GM12878 (cell line): ENCODE data around the gene PPEF1. TPM values are rescaled to one million over a fixed set of nuclear protein-coding genes. Genes with fewer than 3 reads are reported as not detected.

Experiments used
- ATAC-seq: fragments of 200-7000 bp; cut with Tn5 transposase; 3 replicates; pipeline ENCODE4 v1.9.1; 2020; ENCODE audit warnings: mild to moderate bottlenecking, moderate library complexity
- BruUV-seq: library from RNA; stranded (reverse); fragments of 400-500 nt; replicated peaks from 2 replicates; lab custom pipeline; 2021; lab: Mats Ljungman, UMichigan
- CTCF ChIA-PET: fragments of 300-600 bp; sonication (Branson Sonifier 250); formaldehyde crosslinking; extraction: SDS; loops from one replicate; lab custom pipeline; 2021; ENCODE audit warnings: inconsistent platforms; lab: Yijun Ruan, JAX
- POLR2A ChIA-PET: fragments of 350-600 bp; formaldehyde crosslinking; extraction: SDS; loops from one replicate; lab custom pipeline; 2021; ENCODE audit warnings: inconsistent platforms; lab: Charles Lee
- RAD21 ChIA-PET: fragments of 300-600 bp; sonication (Branson Sonifier 250); formaldehyde crosslinking; loops from one replicate; lab custom pipeline; 2023; ENCODE audit warnings: antibody characterized with exemption; ENCODE audit not compliant: unreplicated experiment; lab: Charles Lee
- SMC1A ChIA-PET: fragments of 300-600 bp; sonication (Branson Sonifier 250); formaldehyde crosslinking; loops from one replicate; lab custom pipeline; 2023; ENCODE audit not compliant: unreplicated experiment, uncharacterized antibody; lab: Charles Lee
- DNase-seq: peaks from one replicate; pipeline ENCODE4 v3.0.0-alpha.2; 2011; ENCODE audit warnings: low read depth, low spot score
- FAIRE-seq: peaks from 3 replicates; lab custom pipeline; 2011; peaks lifted over from hg19 to GRCh38; lab: Jason Lieb, UNC
- H2AFZ ChIP-seq: 2 replicates; pipeline ENCODE4 v1.6.0; 2011; ENCODE audit warnings: low read depth, low read length, control low read depth; ENCODE audit not compliant: control insufficient read depth
- H3K27ac ChIP-seq: 2 replicates; pipeline ENCODE4 v1.5.1; 2011; ENCODE audit warnings: control low read depth; ENCODE audit not compliant: control insufficient read depth, insufficient read depth
- H3K27me3 ChIP-seq, 2 experiments: replicated peaks in 1 of 2; 2 replicates each; pipeline versions ENCODE4 v1.6.0 to v1.6.1; 2011; ENCODE audit warnings: low read length in 1 of 2; ENCODE audit not compliant: control insufficient read depth in 2 of 2, insufficient read depth in 2 of 2
- H3K36me3 ChIP-seq, 2 experiments: 2 replicates each; pipeline ENCODE4 v1.5.1; 2011; ENCODE audit warnings: low read length in 1 of 2; ENCODE audit not compliant: control insufficient read depth in 2 of 2, insufficient read depth in 2 of 2
- H3K4me1 ChIP-seq: 2 replicates; pipeline ENCODE4 v1.6.1; 2011; ENCODE audit warnings: mild to moderate bottlenecking, low read length, moderate library complexity, mixed read lengths; ENCODE audit not compliant: control insufficient read depth, insufficient read depth
- H3K4me2 ChIP-seq: 2 replicates; pipeline ENCODE4 v1.6.0; 2011; ENCODE audit warnings: control low read depth; ENCODE audit not compliant: control insufficient read depth, insufficient read depth
- H3K4me3 ChIP-seq: fragments of 200-600 bp; sonication (generic); 2 replicates; pipeline ENCODE4 v1.5.1; 2016
- H3K79me2 ChIP-seq: 2 replicates; pipeline ENCODE4 v1.6.0; 2011; ENCODE audit warnings: low read length; ENCODE audit not compliant: control insufficient read depth, insufficient read depth
- H3K9ac ChIP-seq: 2 replicates; pipeline ENCODE4 v1.8.0; 2011; ENCODE audit warnings: low read length, control low read depth, mixed read lengths; ENCODE audit not compliant: control insufficient read depth, insufficient read depth
- H3K9me3 ChIP-seq: replicated peaks from 3 replicates; pipeline ENCODE4 v1.5.1; 2011; ENCODE audit warnings: mild to moderate bottlenecking, low read length; ENCODE audit not compliant: control insufficient read depth, insufficient read depth
- H4K20me1 ChIP-seq: 2 replicates; pipeline ENCODE4 v1.6.0; 2011; ENCODE audit not compliant: control insufficient read depth, insufficient read depth
- CHD2 ChIP-seq: IDR thresholded peaks from 2 replicates; pipeline ENCODE4 v1.6.1; 2011; ENCODE audit warnings: low read depth, low read length, improper control_type of control experiment, borderline replicate concordance
- E2F8 ChIP-seq: fragments of 450-650 bp; IDR thresholded peaks from 2 replicates; pipeline ENCODE4 v1.6.1; 2018; ENCODE audit warnings: mild to moderate bottlenecking, low read depth, moderate library complexity; ENCODE audit not compliant: partially characterized antibody
- ETV6 ChIP-seq, 2 experiments: fragments of 450-650 bp in 1 of 2; IDR thresholded peaks in 1 of 2; conservative IDR thresholded peaks in 1 of 2; 2 replicates each; pipeline ENCODE4 v1.6.1; 2014; ENCODE audit warnings: antibody characterized with exemption in 1 of 2, borderline replicate concordance in 1 of 2, low read depth in 1 of 2, mild to moderate bottlenecking in 1 of 2, moderate library complexity in 1 of 2
- FOS ChIP-seq: IDR thresholded peaks from 3 replicates; pipeline ENCODE4 v1.6.1; 2011; ENCODE audit warnings: borderline replicate concordance; ENCODE audit not compliant: insufficient read length; ENCODE audit errors: extremely low read depth
- HDGF ChIP-seq: fragments of 450-650 bp; IDR thresholded peaks from 2 replicates; pipeline ENCODE4 v1.6.1; 2016; ENCODE audit warnings: antibody characterized with exemption
- IRF3 ChIP-seq: fragments of 450-650 bp; IDR thresholded peaks from 2 replicates; pipeline ENCODE4 v1.6.1; 2014; ENCODE audit warnings: mild to moderate bottlenecking
- MTA3 ChIP-seq: IDR thresholded peaks from 2 replicates; pipeline ENCODE4 v1.6.1; 2012; ENCODE audit warnings: low read length, inconsistent platforms, borderline replicate concordance
- SIX5 ChIP-seq: IDR thresholded peaks from 2 replicates; pipeline ENCODE4 v1.6.1; 2011; ENCODE audit warnings: mild to moderate bottlenecking, low read depth, low read length, moderate library complexity; ENCODE audit not compliant: severe bottlenecking
- STAT3 ChIP-seq: IDR thresholded peaks from 2 replicates; pipeline ENCODE4 v1.6.1; 2011; ENCODE audit warnings: low read depth, low read length, improper control_type of control experiment
- SUPT20H ChIP-seq: IDR thresholded peaks from 2 replicates; pipeline ENCODE4 v1.6.1; 2011; ENCODE audit warnings: low read depth, mild to moderate bottlenecking, low read length, moderate library complexity, borderline replicate concordance; ENCODE audit not compliant: control insufficient read depth
- TAF1 ChIP-seq: IDR thresholded peaks from 2 replicates; pipeline ENCODE4 v1.6.1; 2011; ENCODE audit warnings: mild to moderate bottlenecking, low read depth, low read length, borderline replicate concordance
- ZBED1 ChIP-seq: IDR thresholded peaks from 2 replicates; pipeline ENCODE4 v1.6.1; 2016; ENCODE audit warnings: borderline replicate concordance
- WGBS: methylation state at CpG from one replicate; pipeline ENCODE4 v1.1.6; 2016; ENCODE audit warnings: low lambda C conversion rate; ENCODE audit not compliant: insufficient replicate concordance, insufficient coverage; ENCODE audit errors: missing lambda C conversion rate; 5-methylcytosine and 5-hydroxymethylcytosine counted together
- in situ Hi-C: fragments of 300-500 bp; cut with MboI; formaldehyde crosslinking; loops from 9 replicates; pipeline ENCODE4 v1.14.3; 2018; ENCODE audit warnings: mixed read lengths
- intact Hi-C: fragments of 100-400 bp; cut with micrococcal nuclease; formaldehyde crosslinking; loops from one replicate; pipeline ENCODE4 v1.14.2; 2022; ENCODE audit not compliant: unreplicated experiment
- polyA plus RNA-seq, 11 experiments: library from polyadenylated mRNA; depleted of rRNA in 4 of 11; unstranded in 6 of 11; stranded (reverse) in 5 of 11; fragments of >200 nt; fragmentation: Nextera tagmentation in 4 of 11; fragmentation: Illumina TruSeq in 1 of 11; extraction: Ambion mirVana in 4 of 11; extraction: Trizol in 1 of 11; gene quantifications; 1 replicate in 1 of 11; 2 replicates in 10 of 11; pipeline versions ENCODE4 v1.2.1 to v1.2.3, GENCODE V29; 2011 to 2016; ENCODE audit warnings: inconsistent platforms in 2 of 11, missing spikeins in 2 of 11, low read depth in 1 of 11
- total RNA-seq, 4 experiments: library from RNA; depleted of rRNA in 3 of 4; stranded (reverse); fragments of >200 nt in 3 of 4; fragmentation: Illumina TruSeq in 1 of 4; extraction: Trizol in 1 of 4; gene quantifications; 2 replicates each; pipeline versions ENCODE4 v1.2.1 to v1.2.3, GENCODE V29; 2013 to 2021

The PPEF1 gene
- total and polyA plus RNA-seq, 10 of the 15 experiments (the other 5 are each of a cell fraction or from before 2014, with no cell fraction given), result 0.24 to 2.2 (median 0.50) TPM

GRCh38 chrX:18755651-18756050, 48.2 kb downstream of the PPEF1 start:
- H4K20me1 ChIP-seq, result no peaks in the 10 kb centered on the region
- no peak for DNase-seq
- H3K79me2 ChIP-seq, result no peaks in the 10 kb centered on the region
- ChIA-PET SMC1A (no interaction called here), CTCF (no interaction called here), POLR2A (no interaction called here), RAD21 (no interaction called here)
- no peaks in the 10 kb centered on the region for H3K9me3 ChIP-seq
- no peaks in the 10 kb centered on the region for H3K4me1 ChIP-seq
- no peak for FAIRE-seq
- ATAC-seq, result no peak
- no peak overlapping the region for H3K4me2 ChIP-seq
- in situ Hi-C loops (no loop called here), intact Hi-C loops (no loop called here)
- no peak overlapping the region for H3K4me3 ChIP-seq
- H3K36me3 ChIP-seq, result no peaks in the 10 kb centered on the region
- no peaks in the 10 kb centered on the region for H3K27me3 ChIP-seq
- whole genome bisulfite sequencing, result 39% methylated on average over 4 of the region's 4 CpGs
- no peak overlapping the region for H3K27ac ChIP-seq
- no peak overlapping the region for H2AFZ ChIP-seq
- TF ChIP-seq TAF1, result no peak
- no peak for TF ChIP-seq ETV6 (conservative IDR thresholded peaks at IDR 0.05 in 1 of 2, IDR thresholded peaks at IDR 0.05 in 1 of 2; ENCODE audit: borderline replicate concordance in 1 of 2, low read depth in 1 of 2)
- no peak for TF ChIP-seq CHD2
- no peak for TF ChIP-seq MTA3
- TF ChIP-seq HDGF, result no peak
- no peak for TF ChIP-seq E2F8
- no peak for TF ChIP-seq IRF3
- no peak for TF ChIP-seq SIX5
- no peak for TF ChIP-seq FOS
- no peak for TF ChIP-seq SUPT20H
- no peak for TF ChIP-seq STAT3
- TF ChIP-seq ZBED1, result no peak
- no peak overlapping the region for H3K9ac ChIP-seq
- BruUV-seq, result no TSS peak
